ENCODE measurements around the gene MPO. TPM values are rescaled to one million over a fixed set of nuclear protein-coding genes. Genes with fewer than 3 reads are reported as not detected.

The MPO gene
- total RNA-seq, 1 experiment from 2014 or later, result not detected

GRCh38 chr17:58309918-58310259, 29.2 kb upstream of the MPO start:
- no peak for ATAC-seq
- Mint-ChIP-seq H3K27me3 (ENCODE audit: low read depth) (no peaks in the 10 kb centered on the region; the same call in 1 of the 2 replicates), H3K27ac (no peak overlapping the region), H3K36me3 (no peaks in the 10 kb centered on the region), H3K4me3 (no peak overlapping the region), H3K9me3 (no peaks in the 10 kb centered on the region), H3K4me1 (peaks cover 5% of the 10 kb centered on the region)
- DNase-seq (ENCODE audit: low spot score), result no peak
- ChIA-PET POLR2A (interaction anchor here (0.6 kb wide), 1 partner anchor 720 kb away, joined by 5 read pairs; no protein-coding TSS in a partner anchor), CTCF (interaction anchor here (1.2 to 7.1 kb wide), 4 partner anchors 7 to 137 kb away, joined by 3 to 97 read pairs (median 10); partner anchors contain the start of gene SUPT4H1)
- TF ChIP-seq USF2 (CRISPR knock-in tag; IDR thresholded peaks at IDR 0.05), result no peak
- TF ChIP-seq SOX15 (CRISPR knock-in tag; IDR thresholded peaks at IDR 0.05), result no peak

- Mint-ChIP-seq H3K27me3 (ENCODE audit: low read depth) (no peaks in the 10 kb centered on the region; the same call in 1 of the 2 replicates), H3K4me1 (peaks cover 7% of the 10 kb centered on the region), H3K4me3 (no peak overlapping the region), H3K27ac (no peak overlapping the region), H3K36me3 (no peaks in the 10 kb centered on the region), H3K9me3 (no peaks in the 10 kb centered on the region)
- ChIA-PET CTCF (interaction anchor here (0.7 to 7.1 kb wide), 18 partner anchors 8 to 179 kb away, joined by 3 to 97 read pairs (median 9); partner anchors contain the start of genes HSF5, RNF43, SUPT4H1 and TSPOAP1), POLR2A (interaction anchor here (0.6 to 0.7 kb wide), 2 partner anchors 168 to 720 kb away, joined by 3 to 5 read pairs; no protein-coding TSS in a partner anchor)
- ATAC-seq (no peak), DNase-seq (ENCODE audit: low spot score) (no peak)
- TF ChIP-seq NR2C2 (CRISPR knock-in tag; IDR thresholded peaks at IDR 0.05) (no peak), USF2 (CRISPR knock-in tag; IDR thresholded peaks at IDR 0.05) (no peak), IRF1 (CRISPR knock-in tag; IDR thresholded peaks at IDR 0.05) (no peak), SMAD4 (CRISPR knock-in tag; IDR thresholded peaks at IDR 0.05) (no peak), ZNF416 (CRISPR knock-in tag; IDR thresholded peaks at IDR 0.05) (no peak), ERG (CRISPR knock-in tag; IDR thresholded peaks at IDR 0.05) (no peak), IRF2 (CRISPR knock-in tag; IDR thresholded peaks at IDR 0.05; ENCODE audit: borderline replicate concordance, low read depth) (no peak), JAZF1 (CRISPR knock-in tag; IDR thresholded peaks at IDR 0.05) (no peak), NFATC4 (CRISPR knock-in tag; IDR thresholded peaks at IDR 0.05) (no peak), ZNF263 (CRISPR knock-in tag; IDR thresholded peaks at IDR 0.05; ENCODE audit: low read depth) (no peak), ATF1 (CRISPR knock-in tag; IDR thresholded peaks at IDR 0.05) (no peak), ZNF121 (CRISPR knock-in tag; IDR thresholded peaks at IDR 0.05) (no peak), PREB (CRISPR knock-in tag; IDR thresholded peaks at IDR 0.05; ENCODE audit: borderline replicate concordance) (no peak), EMX1 (CRISPR knock-in tag; IDR thresholded peaks at IDR 0.05) (no peak)
- TF ChIP-seq, protein P1, sequence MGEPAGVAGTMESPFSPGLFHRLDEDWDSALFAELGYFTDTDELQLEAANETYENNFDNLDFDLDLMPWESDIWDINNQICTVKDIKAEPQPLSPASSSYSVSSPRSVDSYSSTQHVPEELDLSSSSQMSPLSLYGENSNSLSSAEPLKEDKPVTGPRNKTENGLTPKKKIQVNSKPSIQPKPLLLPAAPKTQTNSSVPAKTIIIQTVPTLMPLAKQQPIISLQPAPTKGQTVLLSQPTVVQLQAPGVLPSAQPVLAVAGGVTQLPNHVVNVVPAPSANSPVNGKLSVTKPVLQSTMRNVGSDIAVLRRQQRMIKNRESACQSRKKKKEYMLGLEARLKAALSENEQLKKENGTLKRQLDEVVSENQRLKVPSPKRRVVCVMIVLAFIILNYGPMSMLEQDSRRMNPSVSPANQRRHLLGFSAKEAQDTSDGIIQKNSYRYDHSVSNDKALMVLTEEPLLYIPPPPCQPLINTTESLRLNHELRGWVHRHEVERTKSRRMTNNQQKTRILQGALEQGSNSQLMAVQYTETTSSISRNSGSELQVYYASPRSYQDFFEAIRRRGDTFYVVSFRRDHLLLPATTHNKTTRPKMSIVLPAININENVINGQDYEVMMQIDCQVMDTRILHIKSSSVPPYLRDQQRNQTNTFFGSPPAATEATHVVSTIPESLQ (CRISPR knock-in tag; IDR thresholded peaks at IDR 0.05), result no peak
- TF ChIP-seq, protein P2, sequence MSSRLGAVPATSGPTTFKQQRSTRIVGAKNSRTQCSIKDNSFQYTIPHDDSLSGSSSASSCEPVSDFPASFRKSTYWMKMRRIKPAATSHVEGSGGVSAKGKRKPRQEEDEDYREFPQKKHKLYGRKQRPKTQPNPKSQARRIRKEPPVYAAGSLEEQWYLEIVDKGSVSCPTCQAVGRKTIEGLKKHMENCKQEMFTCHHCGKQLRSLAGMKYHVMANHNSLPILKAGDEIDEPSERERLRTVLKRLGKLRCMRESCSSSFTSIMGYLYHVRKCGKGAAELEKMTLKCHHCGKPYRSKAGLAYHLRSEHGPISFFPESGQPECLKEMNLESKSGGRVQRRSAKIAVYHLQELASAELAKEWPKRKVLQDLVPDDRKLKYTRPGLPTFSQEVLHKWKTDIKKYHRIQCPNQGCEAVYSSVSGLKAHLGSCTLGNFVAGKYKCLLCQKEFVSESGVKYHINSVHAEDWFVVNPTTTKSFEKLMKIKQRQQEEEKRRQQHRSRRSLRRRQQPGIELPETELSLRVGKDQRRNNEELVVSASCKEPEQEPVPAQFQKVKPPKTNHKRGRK (CRISPR knock-in tag; IDR thresholded peaks at IDR 0.05; ENCODE audit: borderline replicate concordance), result no peak
- TF ChIP-seq, protein P3, sequence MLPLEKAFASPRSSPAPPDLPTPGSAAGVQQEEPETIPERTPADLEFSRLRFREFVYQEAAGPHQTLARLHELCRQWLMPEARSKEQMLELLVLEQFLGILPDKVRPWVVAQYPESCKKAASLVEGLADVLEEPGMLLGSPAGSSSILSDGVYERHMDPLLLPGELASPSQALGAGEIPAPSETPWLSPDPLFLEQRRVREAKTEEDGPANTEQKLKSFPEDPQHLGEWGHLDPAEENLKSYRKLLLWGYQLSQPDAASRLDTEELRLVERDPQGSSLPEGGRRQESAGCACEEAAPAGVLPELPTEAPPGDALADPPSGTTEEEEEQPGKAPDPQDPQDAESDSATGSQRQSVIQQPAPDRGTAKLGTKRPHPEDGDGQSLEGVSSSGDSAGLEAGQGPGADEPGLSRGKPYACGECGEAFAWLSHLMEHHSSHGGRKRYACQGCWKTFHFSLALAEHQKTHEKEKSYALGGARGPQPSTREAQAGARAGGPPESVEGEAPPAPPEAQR (CRISPR knock-in tag; IDR thresholded peaks at IDR 0.05), result no peak
- TF ChIP-seq, protein P4, sequence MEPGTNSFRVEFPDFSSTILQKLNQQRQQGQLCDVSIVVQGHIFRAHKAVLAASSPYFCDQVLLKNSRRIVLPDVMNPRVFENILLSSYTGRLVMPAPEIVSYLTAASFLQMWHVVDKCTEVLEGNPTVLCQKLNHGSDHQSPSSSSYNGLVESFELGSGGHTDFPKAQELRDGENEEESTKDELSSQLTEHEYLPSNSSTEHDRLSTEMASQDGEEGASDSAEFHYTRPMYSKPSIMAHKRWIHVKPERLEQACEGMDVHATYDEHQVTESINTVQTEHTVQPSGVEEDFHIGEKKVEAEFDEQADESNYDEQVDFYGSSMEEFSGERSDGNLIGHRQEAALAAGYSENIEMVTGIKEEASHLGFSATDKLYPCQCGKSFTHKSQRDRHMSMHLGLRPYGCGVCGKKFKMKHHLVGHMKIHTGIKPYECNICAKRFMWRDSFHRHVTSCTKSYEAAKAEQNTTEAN (CRISPR knock-in tag; IDR thresholded peaks at IDR 0.05), result no peak
Observed at GRCh38 chr17:58308985-58309917, 28.5 kb upstream of the MPO start.
